Measurements from ENCODE around the gene RCC2. TPM values are rescaled to one million over a fixed set of nuclear protein-coding genes. Genes with fewer than 3 reads are reported as not detected.

Gene RCC2
- polyA plus RNA-seq, 1 of the 3 experiments (the other 2 are of a cell fraction): 53.8 TPM

DNA sequence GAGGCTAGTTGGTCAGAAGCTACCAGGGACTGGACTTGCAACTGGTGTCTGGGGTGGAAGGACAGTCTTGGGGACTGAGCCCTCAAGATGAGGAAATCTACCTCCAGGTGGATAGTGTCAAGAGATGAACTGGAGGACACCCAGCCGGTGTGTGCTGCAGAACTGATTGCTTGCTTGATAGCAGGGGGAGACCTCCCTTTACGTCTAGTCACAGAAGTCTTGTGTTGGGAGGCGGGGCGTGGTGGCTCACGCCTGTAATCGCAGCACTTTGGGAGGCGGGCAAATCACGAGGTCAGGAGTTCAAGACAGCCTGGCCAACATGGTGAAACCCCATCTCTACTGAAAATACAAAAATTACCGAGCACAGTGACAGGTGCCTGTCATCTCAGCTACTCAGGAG is 4.9 kb downstream of the RCC2 start:
- 82% methylated on average over 9 of the region's 9 CpGs for WGBS (ENCODE audit: low lambda C conversion rate)

GRCh38 chr1:17434016-17434415 is 5.5 kb downstream of the RCC2 start:
- TF ChIP-seq, protein P1, sequence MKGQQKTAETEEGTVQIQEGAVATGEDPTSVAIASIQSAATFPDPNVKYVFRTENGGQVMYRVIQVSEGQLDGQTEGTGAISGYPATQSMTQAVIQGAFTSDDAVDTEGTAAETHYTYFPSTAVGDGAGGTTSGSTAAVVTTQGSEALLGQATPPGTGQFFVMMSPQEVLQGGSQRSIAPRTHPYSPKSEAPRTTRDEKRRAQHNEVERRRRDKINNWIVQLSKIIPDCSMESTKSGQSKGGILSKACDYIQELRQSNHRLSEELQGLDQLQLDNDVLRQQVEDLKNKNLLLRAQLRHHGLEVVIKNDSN (IDR thresholded peaks at IDR 0.05; ENCODE audit: borderline replicate concordance, low read depth): no peak
- no peak for TF ChIP-seq SIN3A (IDR thresholded peaks at IDR 0.05; ENCODE audit: borderline replicate concordance, low read depth, low read length)
- TF ChIP-seq GATA2 (CRISPR knock-in tag; IDR thresholded peaks at IDR 0.05): no peak
- TF ChIP-seq, protein P2, sequence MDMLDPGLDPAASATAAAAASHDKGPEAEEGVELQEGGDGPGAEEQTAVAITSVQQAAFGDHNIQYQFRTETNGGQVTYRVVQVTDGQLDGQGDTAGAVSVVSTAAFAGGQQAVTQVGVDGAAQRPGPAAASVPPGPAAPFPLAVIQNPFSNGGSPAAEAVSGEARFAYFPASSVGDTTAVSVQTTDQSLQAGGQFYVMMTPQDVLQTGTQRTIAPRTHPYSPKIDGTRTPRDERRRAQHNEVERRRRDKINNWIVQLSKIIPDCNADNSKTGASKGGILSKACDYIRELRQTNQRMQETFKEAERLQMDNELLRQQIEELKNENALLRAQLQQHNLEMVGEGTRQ (IDR thresholded peaks at IDR 0.05; ENCODE audit: borderline replicate concordance, low read depth, low read length): no peak
- TF ChIP-seq, protein P3, sequence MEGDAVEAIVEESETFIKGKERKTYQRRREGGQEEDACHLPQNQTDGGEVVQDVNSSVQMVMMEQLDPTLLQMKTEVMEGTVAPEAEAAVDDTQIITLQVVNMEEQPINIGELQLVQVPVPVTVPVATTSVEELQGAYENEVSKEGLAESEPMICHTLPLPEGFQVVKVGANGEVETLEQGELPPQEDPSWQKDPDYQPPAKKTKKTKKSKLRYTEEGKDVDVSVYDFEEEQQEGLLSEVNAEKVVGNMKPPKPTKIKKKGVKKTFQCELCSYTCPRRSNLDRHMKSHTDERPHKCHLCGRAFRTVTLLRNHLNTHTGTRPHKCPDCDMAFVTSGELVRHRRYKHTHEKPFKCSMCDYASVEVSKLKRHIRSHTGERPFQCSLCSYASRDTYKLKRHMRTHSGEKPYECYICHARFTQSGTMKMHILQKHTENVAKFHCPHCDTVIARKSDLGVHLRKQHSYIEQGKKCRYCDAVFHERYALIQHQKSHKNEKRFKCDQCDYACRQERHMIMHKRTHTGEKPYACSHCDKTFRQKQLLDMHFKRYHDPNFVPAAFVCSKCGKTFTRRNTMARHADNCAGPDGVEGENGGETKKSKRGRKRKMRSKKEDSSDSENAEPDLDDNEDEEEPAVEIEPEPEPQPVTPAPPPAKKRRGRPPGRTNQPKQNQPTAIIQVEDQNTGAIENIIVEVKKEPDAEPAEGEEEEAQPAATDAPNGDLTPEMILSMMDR (IDR thresholded peaks at IDR 0.05): no peak
- TF ChIP-seq, protein P4, sequence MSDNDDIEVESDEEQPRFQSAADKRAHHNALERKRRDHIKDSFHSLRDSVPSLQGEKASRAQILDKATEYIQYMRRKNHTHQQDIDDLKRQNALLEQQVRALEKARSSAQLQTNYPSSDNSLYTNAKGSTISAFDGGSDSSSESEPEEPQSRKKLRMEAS (IDR thresholded peaks at IDR 0.05; ENCODE audit: low read depth): no peak
- no peak for TF ChIP-seq TCF12 (IDR thresholded peaks at IDR 0.05)
- no peak for TF ChIP-seq TEAD4 (IDR thresholded peaks at IDR 0.05; ENCODE audit: borderline replicate concordance, insufficient read depth)
- no peak for TF ChIP-seq PBX3 (IDR thresholded peaks at IDR 0.05)
- TF ChIP-seq FOXM1 (IDR thresholded peaks at IDR 0.05; ENCODE audit: low read depth): no peak
- no peak for TF ChIP-seq RAD21 (IDR thresholded peaks at IDR 0.05; ENCODE audit: low read length)
- TF ChIP-seq FOXJ3 (CRISPR knock-in tag; IDR thresholded peaks at IDR 0.05): no peak
- TF ChIP-seq MXI1 (IDR thresholded peaks at IDR 0.05; ENCODE audit: low read depth, low read length): no peak
- no peak for TF ChIP-seq MEF2A (IDR thresholded peaks at IDR 0.05; ENCODE audit: borderline replicate concordance, low read depth)
- TF ChIP-seq RFX5 (IDR thresholded peaks at IDR 0.05; ENCODE audit: low read length): no peak
- CTCF ChIA-PET: no interaction called here

More for the DNA sequence above, 4.9 kb downstream of the RCC2 start:
- no peaks in the 10 kb centered on the region for H3K9me2 ChIP-seq
- POLR2A ChIA-PET: no interaction called here
- CTCF ChIA-PET: interaction anchor here (1.7 kb wide), 1 partner anchor 55 kb away, joined by 5 read pairs; no protein-coding TSS in a partner anchor
- H3K4me2 ChIP-seq: no peak overlapping the region
- DNase-seq: no peak
- H3K4me3 ChIP-seq (ENCODE audit: low read depth in 2 of 2, low read length in 1 of 2): no peak overlapping the region
- TF ChIP-seq FOXM1 (IDR thresholded peaks at IDR 0.05; ENCODE audit: low read depth) (no peak), TCF12 (IDR thresholded peaks at IDR 0.05) (no peak), NRF1 (IDR thresholded peaks at IDR 0.05; ENCODE audit: low read depth, low read length) (no peak), NFIC (IDR thresholded peaks at IDR 0.05; ENCODE audit: borderline replicate concordance) (no peak), TAF1 (IDR thresholded peaks at IDR 0.05; ENCODE audit: borderline replicate concordance, low read depth, low read length) (no peak), CHD2 (IDR thresholded peaks at IDR 0.05; ENCODE audit: low read length, partially characterized antibody) (no peak), TEAD4 (IDR thresholded peaks at IDR 0.05; ENCODE audit: borderline replicate concordance, insufficient read depth) (no peak), RFX5 (IDR thresholded peaks at IDR 0.05; ENCODE audit: low read length) (no peak), PBX3 (IDR thresholded peaks at IDR 0.05) (no peak), MXI1 (IDR thresholded peaks at IDR 0.05; ENCODE audit: low read depth, low read length) (no peak), MEF2A (IDR thresholded peaks at IDR 0.05; ENCODE audit: borderline replicate concordance, low read depth) (no peak)
- peaks cover 11 to 17% of the 10 kb centered on the region in 2 experiments; a peak in 3 of 4 replicates for H3K4me1 ChIP-seq (ENCODE audit: control insufficient read depth in 1 of 2, insufficient read depth in 2 of 2, low read depth in 1 of 2, low read length in 1 of 2)
- no peak overlapping the region for H2AFZ ChIP-seq (ENCODE audit: low read depth)
- H3K36me3 ChIP-seq (replicated peaks in 1 of 2; ENCODE audit: control insufficient read depth in 1 of 2, insufficient read depth in 2 of 2, low read length in 1 of 2): peaks cover 19 to 35% of the 10 kb centered on the region in 2 experiments
- no peaks in the 10 kb centered on the region for H3K27me3 ChIP-seq (ENCODE audit: insufficient read depth)
- peaks cover 7% of the 10 kb centered on the region for H3F3A ChIP-seq (replicated peaks; ENCODE audit: insufficient read depth)
- peaks cover 69% of the 10 kb centered on the region for H4K20me1 ChIP-seq (ENCODE audit: insufficient read depth)
- no peaks in the 10 kb centered on the region for H3K9me3 ChIP-seq
- H3K9ac ChIP-seq: no peak overlapping the region
- H3K27ac ChIP-seq (ENCODE audit: low read depth in 2 of 2, low read length in 1 of 2): no peak overlapping the region
- H3K79me2 ChIP-seq (ENCODE audit: insufficient read depth): peaks cover 92% of the 10 kb centered on the region

More at GRCh38 chr1:17434016-17434415, 5.5 kb downstream of the RCC2 start:
- H3K9me2 ChIP-seq: no peaks in the 10 kb centered on the region
- peaks cover 75% of the 10 kb centered on the region for H4K20me1 ChIP-seq (ENCODE audit: insufficient read depth)
- WGBS (ENCODE audit: low lambda C conversion rate): 98% methylated on average over 3 of the region's 3 CpGs
- H3K36me3 ChIP-seq (replicated peaks in 1 of 2; ENCODE audit: control insufficient read depth in 1 of 2, insufficient read depth in 2 of 2, low read length in 1 of 2): peaks cover 22 to 41% of the 10 kb centered on the region in 2 experiments
- H3K79me2 ChIP-seq (ENCODE audit: insufficient read depth): peaks cover 93% of the 10 kb centered on the region
- peaks cover 3% of the 10 kb centered on the region for H3F3A ChIP-seq (replicated peaks; ENCODE audit: insufficient read depth)
- no peak for DNase-seq
- H3K4me3 ChIP-seq (ENCODE audit: low read depth in 2 of 2, low read length in 1 of 2): no peak overlapping the region
- no peaks in the 10 kb centered on the region for H3K9me3 ChIP-seq
- peaks cover 11 to 17% of the 10 kb centered on the region in 2 experiments; a peak in 3 of 4 replicates for H3K4me1 ChIP-seq (ENCODE audit: control insufficient read depth in 1 of 2, insufficient read depth in 2 of 2, low read depth in 1 of 2, low read length in 1 of 2)
- no peaks in the 10 kb centered on the region for H3K27me3 ChIP-seq (ENCODE audit: insufficient read depth)
- H3K9ac ChIP-seq: no peak overlapping the region
- H3K4me2 ChIP-seq: no peak overlapping the region
- POLR2A ChIA-PET: interaction anchor here (1.1 kb wide), 1 partner anchor 22 kb away, joined by 3 read pairs; no protein-coding TSS in a partner anchor
- no peak overlapping the region for H3K27ac ChIP-seq (ENCODE audit: low read depth in 2 of 2, low read length in 1 of 2)
- no peak overlapping the region for H2AFZ ChIP-seq (ENCODE audit: low read depth)
